H1 (cell line): ENCODE results near the gene EPS8L1. TPM values are rescaled to one million over a fixed set of nuclear protein-coding genes. Genes with fewer than 3 reads are reported as not detected.
A peak's percentile ranks its signal among the peaks of the same experiment; 100 is the strongest.

ENCODE experiments used
- CTCF ChIA-PET: fragments of 300-600 bp; sonication (Branson Sonifier 250); formaldehyde crosslinking; loops from one replicate; lab custom pipeline; 2021; ENCODE audit not compliant: partially characterized antibody; lab: Charles Lee
- POLR2A ChIA-PET: fragments of 300-600 bp; sonication (Branson Sonifier 250); formaldehyde crosslinking; loops from one replicate; lab custom pipeline; 2021; ENCODE audit warnings: inconsistent platforms; ENCODE audit not compliant: partially characterized antibody; lab: Charles Lee
- DNase-seq, 2 experiments: peaks; one replicate each; pipeline versions ENCODE4 v3.0.0 to v3.0.0-alpha.2; 2010 to 2022; ENCODE audit warnings: low spot score in 2 of 2, low read depth in 1 of 2, mixed read lengths in 1 of 2
- FAIRE-seq: peaks from 2 replicates; lab custom pipeline; 2011; peaks lifted over from hg19 to GRCh38; lab: Jason Lieb, UNC
- H2AFZ ChIP-seq: 2 replicates; pipeline ENCODE4 v1.8.1; 2012; ENCODE audit warnings: low read length, inconsistent platforms
- H2AK5ac ChIP-seq: 2 replicates; pipeline ENCODE4 v1.6.1; 2013; ENCODE audit warnings: low read depth, low read length
- H2BK120ac ChIP-seq: replicated peaks from 2 replicates; pipeline ENCODE3; 2013; ENCODE audit warnings: low read depth, low read length, inconsistent platforms
- H2BK12ac ChIP-seq: 2 replicates; pipeline ENCODE4 v1.6.1; 2013; ENCODE audit warnings: low read depth, low read length
- H2BK15ac ChIP-seq: 2 replicates; pipeline ENCODE4 v1.6.1; 2013; ENCODE audit warnings: low read length
- H2BK20ac ChIP-seq: 2 replicates; pipeline ENCODE4 v1.6.1; 2013; ENCODE audit warnings: low read length
- H2BK5ac ChIP-seq: 2 replicates; pipeline ENCODE4 v1.6.1; 2013; ENCODE audit warnings: low read depth, low read length
- H3K14ac ChIP-seq: 2 replicates; pipeline ENCODE4 v1.6.1; 2013; ENCODE audit warnings: inconsistent platforms; ENCODE audit not compliant: insufficient read length
- H3K18ac ChIP-seq: 2 replicates; pipeline ENCODE4 v1.6.1; 2013; ENCODE audit warnings: low read length; ENCODE audit errors: extremely low read depth
- H3K23ac ChIP-seq: 2 replicates; pipeline ENCODE4 v1.6.1; 2013; ENCODE audit warnings: inconsistent platforms; ENCODE audit not compliant: insufficient read length
- H3K23me2 ChIP-seq: 2 replicates; pipeline ENCODE4 v1.6.1; 2013; ENCODE audit warnings: low read depth, low read length
- H3K27ac ChIP-seq: 2 replicates; pipeline ENCODE4 v1.6.1; 2011; ENCODE audit warnings: low read depth, low read length, inconsistent platforms
- H3K27me3 ChIP-seq, 4 experiments: replicated peaks in 1 of 4; 1 replicate in 1 of 4; 2 replicates in 3 of 4; pipeline versions ENCODE4 v1.6.1 to v1.8.1; 2011 to 2013; ENCODE audit warnings: low read length in 3 of 4, mild to moderate bottlenecking in 3 of 4, inconsistent platforms in 2 of 4, mixed read lengths in 2 of 4, moderate library complexity in 1 of 4; ENCODE audit not compliant: control insufficient read depth in 3 of 4, insufficient read depth in 3 of 4; ENCODE audit errors: extremely low read depth in 1 of 4
- H3K36me3 ChIP-seq, 4 experiments: 2 replicates each; pipeline versions ENCODE4 v1.6.1 to v1.8.1; 2011 to 2013; ENCODE audit warnings: mild to moderate bottlenecking in 4 of 4, low read length in 3 of 4, moderate library complexity in 2 of 4, control low read depth in 1 of 4, inconsistent platforms in 1 of 4; ENCODE audit not compliant: insufficient read depth in 4 of 4, control insufficient read depth in 2 of 4
- H3K4ac ChIP-seq: replicated peaks from 2 replicates; pipeline ENCODE3; 2013; ENCODE audit warnings: low read length, low read depth, mixed read lengths, inconsistent platforms; ENCODE audit not compliant: insufficient read length
- H3K4me1 ChIP-seq, 4 experiments: replicated peaks in 1 of 4; 1 replicate in 1 of 4; 2 replicates in 3 of 4; pipeline versions ENCODE4 v1.6.1 to v1.8.1; 2011 to 2013; ENCODE audit warnings: low read length in 3 of 4, inconsistent platforms in 2 of 4, mixed read lengths in 1 of 4; ENCODE audit not compliant: insufficient read depth in 4 of 4, control insufficient read depth in 3 of 4
- H3K4me2 ChIP-seq, 2 experiments: 2 replicates each; pipeline versions ENCODE4 v1.6.1 to v1.8.1; 2011 to 2013; ENCODE audit warnings: low read depth in 2 of 2, low read length in 2 of 2, control low read depth in 1 of 2, inconsistent platforms in 1 of 2, mild to moderate bottlenecking in 1 of 2; ENCODE audit not compliant: insufficient read depth in 1 of 2
- H3K4me3 ChIP-seq, 4 experiments: fragments of 200-600, 300-600 bp in 1 of 4; sonication (generic), shearing (Covaris generic), sonication (Bioruptor Twin) in 1 of 4; 2 replicates each; pipeline versions ENCODE4 v1.5.1 to v1.8.1; 2011 to 2016; ENCODE audit warnings: low read length in 4 of 4, low read depth in 3 of 4, control low read depth in 2 of 4, inconsistent platforms in 2 of 4, mild to moderate bottlenecking in 2 of 4, mixed read lengths in 1 of 4, moderate library complexity in 1 of 4; ENCODE audit not compliant: insufficient read depth in 2 of 4; ENCODE audit errors: extremely low read depth in 1 of 4
- H3K56ac ChIP-seq: replicated peaks from 2 replicates; pipeline ENCODE3; 2013; ENCODE audit warnings: low read depth, mild to moderate bottlenecking, mixed read lengths, low read length, inconsistent platforms; ENCODE audit not compliant: insufficient read length
- H3K79me1 ChIP-seq: 2 replicates; pipeline ENCODE4 v1.6.1; 2013; ENCODE audit warnings: low read depth, low read length, control low read depth
- H3K79me2 ChIP-seq, 2 experiments: 2 replicates each; pipeline versions ENCODE4 v1.6.1 to v1.8.1; 2012 to 2013; ENCODE audit warnings: low read length in 2 of 2, mild to moderate bottlenecking in 2 of 2, inconsistent platforms in 1 of 2; ENCODE audit not compliant: insufficient read depth in 2 of 2, control insufficient read depth in 1 of 2
- H3K9ac ChIP-seq, 4 experiments: replicated peaks in 1 of 4; 1 replicate in 1 of 4; 2 replicates in 3 of 4; pipeline versions ENCODE4 v1.6.1 to v1.8.1; 2011 to 2013; ENCODE audit warnings: low read depth in 3 of 4, low read length in 3 of 4, control low read depth in 2 of 4, mild to moderate bottlenecking in 2 of 4, moderate library complexity in 2 of 4, inconsistent platforms in 1 of 4; ENCODE audit errors: extremely low read depth in 1 of 4
- H3K9me3 ChIP-seq, 2 experiments: 2 replicates each; pipeline versions ENCODE4 v1.6.1 to v1.8.1; 2012 to 2013; ENCODE audit warnings: mild to moderate bottlenecking in 2 of 2, moderate library complexity in 2 of 2, control low read depth in 1 of 2, inconsistent platforms in 1 of 2, low read depth in 1 of 2, low read length in 1 of 2, mixed read lengths in 1 of 2; ENCODE audit not compliant: insufficient read depth in 2 of 2
- H4K20me1 ChIP-seq, 2 experiments: replicated peaks in 1 of 2; 2 replicates each; pipeline versions ENCODE3 to v1.8.1; 2011 to 2013; ENCODE audit warnings: inconsistent platforms in 2 of 2, low read length in 2 of 2, mild to moderate bottlenecking in 1 of 2; ENCODE audit not compliant: insufficient read depth in 2 of 2, control insufficient read depth in 1 of 2
- H4K5ac ChIP-seq: 2 replicates; pipeline ENCODE4 v1.6.1; 2013; ENCODE audit warnings: low read length, low read depth, mixed read lengths, inconsistent platforms; ENCODE audit not compliant: insufficient read length
- H4K8ac ChIP-seq: 2 replicates; pipeline ENCODE4 v1.8.0; 2013; ENCODE audit warnings: mild to moderate bottlenecking, moderate library complexity, low read length, inconsistent platforms; ENCODE audit not compliant: insufficient read depth; ENCODE audit errors: extremely low read depth
- H4K91ac ChIP-seq: replicated peaks from 2 replicates; pipeline ENCODE3; 2013; ENCODE audit warnings: low read length, mixed read lengths, inconsistent platforms; ENCODE audit not compliant: insufficient read length
- ASH2L ChIP-seq: fragments of 200-600, 300-600 bp; sonication (generic); IDR thresholded peaks from one replicate; pipeline ENCODE4 v1.7.1; 2017; ENCODE audit warnings: low read length
- BRCA1 ChIP-seq: IDR thresholded peaks from 2 replicates; pipeline ENCODE4 v1.6.1; 2012; ENCODE audit warnings: low read depth, low read length, improper control_type of control experiment
- CBX5 ChIP-seq: fragments of 300-800, 300-1000 bp; sonication (generic); IDR thresholded peaks from 2 replicates; pipeline ENCODE4 v1.7.1; 2016; ENCODE audit warnings: antibody characterized with exemption, low read length, low read depth
- FOSL1 ChIP-seq: IDR thresholded peaks from 2 replicates; pipeline ENCODE4 v1.6.1; 2011; ENCODE audit warnings: mild to moderate bottlenecking, low read depth, low read length, moderate library complexity; ENCODE audit not compliant: insufficient read depth
- JUND ChIP-seq: IDR thresholded peaks from 2 replicates; pipeline ENCODE4 v1.6.1; 2011; ENCODE audit warnings: mild to moderate bottlenecking, improper control_type of control experiment, low read length
- PHF8 ChIP-seq: fragments of 200-600 bp; sonication (generic); conservative IDR thresholded peaks from 2 replicates; pipeline ENCODE4 v1.7.1; 2012; ENCODE audit warnings: low read depth, mild to moderate bottlenecking, inconsistent platforms, low read length, moderate library complexity
- RAD21 ChIP-seq, 2 experiments: IDR thresholded peaks in 1 of 2; conservative IDR thresholded peaks in 1 of 2; 2 replicates each; pipeline ENCODE4 v1.6.1; 2011; ENCODE audit warnings: low read depth in 2 of 2, low read length in 2 of 2, improper control_type of control experiment in 1 of 2, inconsistent platforms in 1 of 2, mild to moderate bottlenecking in 1 of 2, moderate library complexity in 1 of 2
- SIRT6 ChIP-seq: IDR thresholded peaks from one replicate; pipeline ENCODE4 v1.7.1; 2012; ENCODE audit warnings: low read length, inconsistent platforms
- SP1 ChIP-seq: IDR thresholded peaks from 2 replicates; pipeline ENCODE4 v1.6.1; 2011; ENCODE audit warnings: low read depth, low read length
- SP4 ChIP-seq: IDR thresholded peaks from 2 replicates; pipeline ENCODE4 v1.6.1; 2012; ENCODE audit warnings: low read length, inconsistent platforms
- SRF ChIP-seq: IDR thresholded peaks from 2 replicates; pipeline ENCODE4 v1.6.1; 2011; ENCODE audit warnings: mild to moderate bottlenecking, low read depth, low read length, moderate library complexity
- WGBS, 2 experiments: shearing (Covaris generic) in 1 of 2; methylation state at CpG; one replicate each; pipeline versions ENCODE4 v1.1.6 to v1.1.7; 2013 to 2015; ENCODE audit warnings: low lambda C conversion rate in 2 of 2, mixed read lengths in 2 of 2, inconsistent platforms in 1 of 2, low coverage in 1 of 2, missing lambda C conversion rate in 1 of 2; ENCODE audit not compliant: insufficient replicate concordance in 2 of 2, insufficient coverage in 1 of 2, insufficient read length in 1 of 2; ENCODE audit errors: extremely low coverage in 1 of 2, missing lambda C conversion rate in 1 of 2; 5-methylcytosine and 5-hydroxymethylcytosine counted together
- polyA plus RNA-seq, 7 experiments: library from polyadenylated mRNA; depleted of rRNA in 3 of 7; stranded (reverse) in 5 of 7; unstranded in 2 of 7; fragments of >200 nt in 5 of 7; fragments of 200-250 nt in 2 of 7; gene quantifications; 1 replicate in 5 of 7; 2 replicates in 1 of 7; 4 replicates in 1 of 7; pipeline versions ENCODE4 v1.2.1 to v1.2.3, GENCODE V29; 2011 to 2013; ENCODE audit warnings: missing spikeins in 2 of 7, mixed read lengths in 2 of 7
- total RNA-seq: library from RNA; stranded (reverse); fragmentation: NEBNext Ultra II Directional; extraction: Animal tissue kit (Norgen Biotek cat#: 25700); gene quantifications from 2 replicates; pipeline ENCODE4 v1.2.1, GENCODE V29; 2021

The EPS8L1 gene
- total and polyA plus RNA-seq, 2 of the 8 experiments (the other 6 are each of a cell fraction or from before 2014, with no cell fraction given) = 19.8 to 30.2 TPM

DNA sequence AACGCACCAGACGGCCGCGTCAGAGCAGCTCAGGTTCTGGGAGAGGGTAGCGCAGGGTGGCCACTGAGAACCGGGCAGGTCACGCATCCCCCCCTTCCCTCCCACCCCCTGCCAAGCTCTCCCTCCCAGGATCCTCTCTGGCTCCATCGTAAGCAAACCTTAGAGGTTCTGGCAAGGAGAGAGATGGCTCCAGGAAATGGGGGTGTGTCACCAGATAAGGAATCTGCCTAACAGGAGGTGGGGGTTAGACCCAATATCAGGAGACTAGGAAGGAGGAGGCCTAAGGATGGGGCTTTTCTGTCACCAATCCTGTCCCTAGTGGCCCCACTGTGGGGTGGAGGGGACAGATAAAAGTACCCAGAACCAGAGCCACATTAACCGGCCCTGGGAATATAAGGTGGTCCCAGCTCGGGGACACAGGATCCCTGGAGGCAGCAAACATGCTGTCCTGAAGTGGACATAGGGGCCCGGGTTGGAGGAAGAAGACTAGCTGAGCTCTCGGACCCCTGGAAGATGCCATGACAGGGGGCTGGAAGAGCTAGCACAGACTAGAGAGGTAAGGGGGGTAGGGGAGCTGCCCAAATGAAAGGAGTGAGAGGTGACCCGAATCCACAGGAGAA lies 39.9 kb downstream of the EPS8L1 start:
- FAIRE-seq = no peak
- H3K27ac ChIP-seq = no peak overlapping the region
- no peaks in the 10 kb centered on the region for H3K27me3 ChIP-seq
- no peak overlapping the region for H2AFZ ChIP-seq
- H2BK20ac ChIP-seq = no peak overlapping the region
- no peak for DNase-seq
- H3K79me1 ChIP-seq = peaks cover 32% of the 10 kb centered on the region
- H3K4me3 ChIP-seq = peak overlapping the region; percentile 83 to 92 (median 87); a peak in 6 of 8 replicates
- ChIA-PET CTCF (interaction anchor here (1.1 to 3.7 kb wide), 4 partner anchors 9 to 27 kb away, joined by 3 to 15 read pairs (median 8); no protein-coding TSS in a partner anchor), POLR2A (interaction anchor here (0.9 to 6.4 kb wide), 4 partner anchors 9 to 27 kb away, joined by 3 to 72 read pairs (median 10); no protein-coding TSS in a partner anchor)
- no peak overlapping the region for H2BK120ac ChIP-seq
- H3K18ac ChIP-seq = no peak overlapping the region
- peak overlapping the region in 1 of 4 experiments; percentile 50; a peak in 2 of 7 replicates for H3K9ac ChIP-seq
- H3K23me2 ChIP-seq = peaks cover 17% of the 10 kb centered on the region
- no peak overlapping the region for H4K8ac ChIP-seq
- H3K36me3 ChIP-seq = peaks cover 0 to 4% (median 0%) of the 10 kb centered on the region in 4 experiments; a peak in 1 of 8 replicates
- H3K79me2 ChIP-seq = peaks cover 0 to 33% of the 10 kb centered on the region in 2 experiments; a peak in 2 of 4 replicates
- no peak overlapping the region for H4K91ac ChIP-seq
- peaks cover 0 to 26% (median 17%) of the 10 kb centered on the region in 4 experiments; a peak in 5 of 7 replicates for H3K4me1 ChIP-seq
- H3K23ac ChIP-seq = no peak overlapping the region
- H3K9me3 ChIP-seq = no peaks in the 10 kb centered on the region
- no peak overlapping the region for H2AK5ac ChIP-seq
- no peak overlapping the region for H3K14ac ChIP-seq
- WGBS, 2 experiments = 85% methylated on average over 11 of the region's 13 CpGs; no CpG with 5 or more reads in 1 of the 2 experiments
- no peak overlapping the region for H2BK12ac ChIP-seq
- no peak overlapping the region for H2BK15ac ChIP-seq
- H3K4me2 ChIP-seq = peak overlapping the region; percentile 96 to 98
- no peak overlapping the region for H2BK5ac ChIP-seq
- no peak overlapping the region for H3K4ac ChIP-seq
- H4K5ac ChIP-seq = no peak overlapping the region
- no peak overlapping the region for H3K56ac ChIP-seq
- H4K20me1 ChIP-seq = peaks cover 20 to 25% of the 10 kb centered on the region in 2 experiments
- TF ChIP-seq SP1 = no peak
- no peak for TF ChIP-seq PHF8
- TF ChIP-seq SIRT6 = no peak
- TF ChIP-seq RAD21 (IDR thresholded peaks at IDR 0.05 in 1 of 2, conservative IDR thresholded peaks at IDR 0.05 in 1 of 2; ENCODE audit: low read depth in 2 of 2, low read length in 2 of 2) = no peak
- TF ChIP-seq SRF = no peak
- no peak for TF ChIP-seq BRCA1
- TF ChIP-seq FOSL1 = no peak
- TF ChIP-seq CBX5 = no peak
- no peak for TF ChIP-seq SP4
- TF ChIP-seq ASH2L = no peak
- no peak for TF ChIP-seq JUND
- TF ChIP-seq, all 59 proteins: peak for 0
